ENCODE data around the gene COPB1.

COPB1 gene

GRCh38 chr11:14409891-14410290 lies 89.7 kb downstream of the COPB1 start:
- TF ChIP-seq, protein P1, sequence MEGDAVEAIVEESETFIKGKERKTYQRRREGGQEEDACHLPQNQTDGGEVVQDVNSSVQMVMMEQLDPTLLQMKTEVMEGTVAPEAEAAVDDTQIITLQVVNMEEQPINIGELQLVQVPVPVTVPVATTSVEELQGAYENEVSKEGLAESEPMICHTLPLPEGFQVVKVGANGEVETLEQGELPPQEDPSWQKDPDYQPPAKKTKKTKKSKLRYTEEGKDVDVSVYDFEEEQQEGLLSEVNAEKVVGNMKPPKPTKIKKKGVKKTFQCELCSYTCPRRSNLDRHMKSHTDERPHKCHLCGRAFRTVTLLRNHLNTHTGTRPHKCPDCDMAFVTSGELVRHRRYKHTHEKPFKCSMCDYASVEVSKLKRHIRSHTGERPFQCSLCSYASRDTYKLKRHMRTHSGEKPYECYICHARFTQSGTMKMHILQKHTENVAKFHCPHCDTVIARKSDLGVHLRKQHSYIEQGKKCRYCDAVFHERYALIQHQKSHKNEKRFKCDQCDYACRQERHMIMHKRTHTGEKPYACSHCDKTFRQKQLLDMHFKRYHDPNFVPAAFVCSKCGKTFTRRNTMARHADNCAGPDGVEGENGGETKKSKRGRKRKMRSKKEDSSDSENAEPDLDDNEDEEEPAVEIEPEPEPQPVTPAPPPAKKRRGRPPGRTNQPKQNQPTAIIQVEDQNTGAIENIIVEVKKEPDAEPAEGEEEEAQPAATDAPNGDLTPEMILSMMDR (conservative IDR thresholded peaks at IDR 0.05): no peak
- no peak overlapping the region for H3K27ac ChIP-seq

DNA sequence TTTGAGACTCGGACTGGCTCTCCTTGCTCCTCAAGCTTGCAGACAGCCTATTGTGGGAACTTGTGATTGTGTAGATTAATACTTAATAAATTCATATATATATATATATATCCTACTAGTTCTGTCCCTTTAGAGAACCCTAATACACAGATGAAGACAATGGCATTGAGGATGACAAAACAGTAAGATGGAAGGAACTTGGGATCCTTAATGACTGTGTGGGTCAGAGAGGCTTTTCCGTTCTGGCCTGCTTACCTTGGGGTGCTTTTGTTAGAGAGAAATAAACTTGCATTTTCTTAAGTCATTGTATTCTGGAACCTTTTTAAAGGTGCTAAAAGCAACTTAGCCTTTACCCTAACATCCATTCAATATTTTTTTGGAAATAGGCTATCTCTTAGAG lies 91.0 kb downstream of the COPB1 start:
- TF ChIP-seq, protein P1 (conservative IDR thresholded peaks at IDR 0.05): no peak
- no peak overlapping the region for H3K27ac ChIP-seq
